Panc1 (cell line): Measurements from ENCODE around the gene CRIP1. TPM values are rescaled to one million over a fixed set of nuclear protein-coding genes. Genes with fewer than 3 reads are reported as not detected.

Experiments
- ATAC-seq: fragments of 200-7000 bp; cut with Tn5 transposase; 2 replicates; pipeline ENCODE4 v1.9.1; 2020; ENCODE audit warnings: mild to moderate bottlenecking, moderate library complexity
- BruUV-seq: library from RNA; stranded (reverse); fragments of 400-500 nt; replicated peaks from 2 replicates; lab custom pipeline; 2021; lab: Mats Ljungman, UMichigan
- CTCF ChIA-PET: fragments of 300-600 bp; sonication (Branson Sonifier 250); formaldehyde crosslinking; loops from one replicate; lab custom pipeline; 2022; ENCODE audit warnings: antibody characterized with exemption; lab: Charles Lee
- POLR2A ChIA-PET: fragments of 300-600 bp; sonication (Branson Sonifier 250); formaldehyde crosslinking; loops from one replicate; lab custom pipeline; 2022; ENCODE audit warnings: antibody characterized with exemption; lab: Charles Lee
- DNase-seq: peaks from one replicate; pipeline ENCODE4 v3.0.0-alpha.2; 2010; ENCODE audit warnings: low read depth, low spot score
- H3K27ac ChIP-seq: 2 replicates; pipeline ENCODE4 v1.5.1; 2011; ENCODE audit warnings: mild to moderate bottlenecking, low read length, inconsistent platforms
- H3K27me3 ChIP-seq: fragments of 200-500 bp; sonication (Bioruptor generic); 2 replicates; pipeline ENCODE4 v1.6.0; 2014; ENCODE audit warnings: low read length, inconsistent platforms; ENCODE audit not compliant: control insufficient read depth, insufficient read depth
- H3K36me3 ChIP-seq: fragments of 200-500 bp; sonication (Bioruptor generic); 2 replicates; pipeline ENCODE4 v1.5.1; 2014; ENCODE audit warnings: inconsistent platforms, mild to moderate bottlenecking, low read length, moderate library complexity; ENCODE audit not compliant: control insufficient read depth, insufficient read depth
- H3K4me1 ChIP-seq: 2 replicates; pipeline ENCODE4 v1.5.1; 2011; ENCODE audit warnings: inconsistent platforms, mild to moderate bottlenecking, low read length, moderate library complexity; ENCODE audit not compliant: control insufficient read depth, insufficient read depth
- H3K4me3 ChIP-seq, 2 experiments: 2 replicates each; pipeline ENCODE4 v1.5.1; 2011 to 2012; ENCODE audit warnings: low read depth in 2 of 2, low read length in 2 of 2, mild to moderate bottlenecking in 2 of 2, inconsistent platforms in 1 of 2, moderate library complexity in 1 of 2
- H3K9me3 ChIP-seq: fragments of 200-500 bp; sonication (Bioruptor generic); 2 replicates; pipeline ENCODE4 v1.5.1; 2014; ENCODE audit warnings: low read depth, mild to moderate bottlenecking, inconsistent platforms, low read length, moderate library complexity; ENCODE audit not compliant: control insufficient read depth, insufficient read depth
- POLR2AphosphoS5 ChIP-seq: IDR thresholded peaks from 2 replicates; pipeline ENCODE4 v1.6.1; 2012; ENCODE audit warnings: mild to moderate bottlenecking, low read depth, low read length, moderate library complexity
- SIN3A ChIP-seq: IDR thresholded peaks from 2 replicates; pipeline ENCODE4 v1.6.1; 2012; ENCODE audit warnings: low read depth, mild to moderate bottlenecking, low read length, moderate library complexity, borderline replicate concordance; ENCODE audit not compliant: insufficient read depth
- TCF7L2 ChIP-seq: IDR thresholded peaks from 2 replicates; pipeline ENCODE4 v1.6.1; 2011; ENCODE audit warnings: mild to moderate bottlenecking, low read depth, low read length, inconsistent platforms
- in situ Hi-C: cut with HindIII; loops from 2 replicates; pipeline ENCODE4 v1.10.0; 2016; ENCODE audit warnings: low sequenced_read_pairs, low pct_unique_long_range_greater_than_20kb
- intact Hi-C: fragments of 100-400 bp; cut with micrococcal nuclease; formaldehyde crosslinking; loops from one replicate; pipeline ENCODE4 v1.10.0; 2022; ENCODE audit not compliant: unreplicated experiment
- total RNA-seq: library from RNA; stranded (reverse); gene quantifications from one replicate; pipeline ENCODE4 v1.2.1, GENCODE V29; 2021; ENCODE audit not compliant: unreplicated experiment
- TF ChIP-seq, protein P1 (sequence below), 2 experiments: IDR thresholded peaks; 2 replicates each; pipeline ENCODE4 v1.6.1; 2011 to 2012; ENCODE audit warnings: low read depth in 2 of 2, control low read depth in 1 of 2, low read length in 1 of 2, mild to moderate bottlenecking in 1 of 2, moderate library complexity in 1 of 2; ENCODE audit not compliant: insufficient read depth in 1 of 2
- TF ChIP-seq, protein P2 (sequence below): fragments of 450-650 bp; IDR thresholded peaks from 2 replicates; pipeline ENCODE4 v1.5.1; 2017; ENCODE audit warnings: mild to moderate bottlenecking

Gene CRIP1
- total RNA-seq, 1 experiment from 2014 or later = 1,056 TPM

DNA sequence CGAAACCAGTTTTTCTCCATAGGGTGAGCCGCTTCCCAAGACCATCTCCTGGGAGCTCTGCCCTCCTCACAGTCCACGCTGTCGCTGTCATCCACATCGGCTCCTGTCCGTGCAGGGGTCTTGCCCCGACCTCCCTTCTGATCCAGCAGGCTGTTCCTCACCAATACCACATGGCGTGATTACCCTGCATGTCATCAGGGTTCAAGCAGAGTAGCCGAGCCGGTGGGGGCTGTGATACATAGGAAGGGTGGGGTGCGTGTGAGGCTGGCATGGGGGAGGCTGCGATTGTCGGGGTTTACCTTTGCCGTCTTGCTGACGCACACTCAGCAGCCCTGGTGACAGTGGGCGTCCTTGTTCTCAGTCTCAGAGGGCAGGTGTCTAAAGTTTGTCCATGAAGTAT lies 21.4 kb downstream of the CRIP1 start:
- TF ChIP-seq, protein P1, sequence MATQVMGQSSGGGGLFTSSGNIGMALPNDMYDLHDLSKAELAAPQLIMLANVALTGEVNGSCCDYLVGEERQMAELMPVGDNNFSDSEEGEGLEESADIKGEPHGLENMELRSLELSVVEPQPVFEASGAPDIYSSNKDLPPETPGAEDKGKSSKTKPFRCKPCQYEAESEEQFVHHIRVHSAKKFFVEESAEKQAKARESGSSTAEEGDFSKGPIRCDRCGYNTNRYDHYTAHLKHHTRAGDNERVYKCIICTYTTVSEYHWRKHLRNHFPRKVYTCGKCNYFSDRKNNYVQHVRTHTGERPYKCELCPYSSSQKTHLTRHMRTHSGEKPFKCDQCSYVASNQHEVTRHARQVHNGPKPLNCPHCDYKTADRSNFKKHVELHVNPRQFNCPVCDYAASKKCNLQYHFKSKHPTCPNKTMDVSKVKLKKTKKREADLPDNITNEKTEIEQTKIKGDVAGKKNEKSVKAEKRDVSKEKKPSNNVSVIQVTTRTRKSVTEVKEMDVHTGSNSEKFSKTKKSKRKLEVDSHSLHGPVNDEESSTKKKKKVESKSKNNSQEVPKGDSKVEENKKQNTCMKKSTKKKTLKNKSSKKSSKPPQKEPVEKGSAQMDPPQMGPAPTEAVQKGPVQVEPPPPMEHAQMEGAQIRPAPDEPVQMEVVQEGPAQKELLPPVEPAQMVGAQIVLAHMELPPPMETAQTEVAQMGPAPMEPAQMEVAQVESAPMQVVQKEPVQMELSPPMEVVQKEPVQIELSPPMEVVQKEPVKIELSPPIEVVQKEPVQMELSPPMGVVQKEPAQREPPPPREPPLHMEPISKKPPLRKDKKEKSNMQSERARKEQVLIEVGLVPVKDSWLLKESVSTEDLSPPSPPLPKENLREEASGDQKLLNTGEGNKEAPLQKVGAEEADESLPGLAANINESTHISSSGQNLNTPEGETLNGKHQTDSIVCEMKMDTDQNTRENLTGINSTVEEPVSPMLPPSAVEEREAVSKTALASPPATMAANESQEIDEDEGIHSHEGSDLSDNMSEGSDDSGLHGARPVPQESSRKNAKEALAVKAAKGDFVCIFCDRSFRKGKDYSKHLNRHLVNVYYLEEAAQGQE (IDR thresholded peaks at IDR 0.05; ENCODE audit: insufficient read depth in 1 of 2, low read depth in 2 of 2, low read length in 1 of 2) = no peak
- TF ChIP-seq, protein P2, sequence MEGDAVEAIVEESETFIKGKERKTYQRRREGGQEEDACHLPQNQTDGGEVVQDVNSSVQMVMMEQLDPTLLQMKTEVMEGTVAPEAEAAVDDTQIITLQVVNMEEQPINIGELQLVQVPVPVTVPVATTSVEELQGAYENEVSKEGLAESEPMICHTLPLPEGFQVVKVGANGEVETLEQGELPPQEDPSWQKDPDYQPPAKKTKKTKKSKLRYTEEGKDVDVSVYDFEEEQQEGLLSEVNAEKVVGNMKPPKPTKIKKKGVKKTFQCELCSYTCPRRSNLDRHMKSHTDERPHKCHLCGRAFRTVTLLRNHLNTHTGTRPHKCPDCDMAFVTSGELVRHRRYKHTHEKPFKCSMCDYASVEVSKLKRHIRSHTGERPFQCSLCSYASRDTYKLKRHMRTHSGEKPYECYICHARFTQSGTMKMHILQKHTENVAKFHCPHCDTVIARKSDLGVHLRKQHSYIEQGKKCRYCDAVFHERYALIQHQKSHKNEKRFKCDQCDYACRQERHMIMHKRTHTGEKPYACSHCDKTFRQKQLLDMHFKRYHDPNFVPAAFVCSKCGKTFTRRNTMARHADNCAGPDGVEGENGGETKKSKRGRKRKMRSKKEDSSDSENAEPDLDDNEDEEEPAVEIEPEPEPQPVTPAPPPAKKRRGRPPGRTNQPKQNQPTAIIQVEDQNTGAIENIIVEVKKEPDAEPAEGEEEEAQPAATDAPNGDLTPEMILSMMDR = no peak
- TF ChIP-seq POLR2AphosphoS5 = no peak
- no peak for TF ChIP-seq TCF7L2
- no peak for TF ChIP-seq SIN3A
- Histone ChIP-seq H3K9me3 (no peaks in the 10 kb centered on the region), H3K27me3 (no peaks in the 10 kb centered on the region), H3K27ac (no peak overlapping the region), H3K4me3 (no peak overlapping the region), H3K36me3 (no peaks in the 10 kb centered on the region), H3K4me1 (no peaks in the 10 kb centered on the region)
- CTCF ChIA-PET = no interaction called here
- in situ Hi-C loops = no loop called here
- intact Hi-C loops = no loop called here
- no TSS peak for BruUV-seq
- POLR2A ChIA-PET = no interaction called here
- no peak for DNase-seq
- ATAC-seq = no peak

DNA sequence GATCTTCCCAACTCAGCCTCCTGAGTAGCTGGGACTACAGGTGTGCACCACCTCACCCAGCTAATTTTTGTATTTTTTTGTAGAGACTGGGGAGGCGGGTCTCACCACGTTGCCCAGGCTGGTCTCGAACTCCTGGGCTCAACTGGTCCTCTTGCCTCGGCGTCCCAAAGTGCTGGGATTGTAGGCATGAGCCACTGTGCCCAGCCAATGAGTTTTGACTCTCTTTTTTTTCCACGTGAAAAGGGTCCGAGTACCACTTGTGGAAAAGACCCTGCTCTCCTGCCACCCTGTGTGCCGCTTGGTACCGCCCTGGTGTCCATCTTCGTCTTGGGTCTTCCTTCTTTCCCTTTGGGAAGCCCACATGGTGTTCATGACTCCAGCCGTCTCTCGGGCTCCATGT lies 21.9 kb downstream of the CRIP1 start:
- Histone ChIP-seq H3K4me1 (no peaks in the 10 kb centered on the region), H3K27me3 (no peaks in the 10 kb centered on the region), H3K27ac (no peak overlapping the region), H3K4me3 (no peak overlapping the region), H3K36me3 (no peaks in the 10 kb centered on the region), H3K9me3 (no peaks in the 10 kb centered on the region)
- POLR2A ChIA-PET = no interaction called here
- CTCF ChIA-PET = no interaction called here
- DNase-seq = no peak
- in situ Hi-C loops = no loop called here
- TF ChIP-seq, protein P2 = no peak
- TF ChIP-seq POLR2AphosphoS5 = no peak
- no peak for TF ChIP-seq TCF7L2
- no peak for TF ChIP-seq SIN3A
- TF ChIP-seq, protein P1 (IDR thresholded peaks at IDR 0.05; ENCODE audit: insufficient read depth in 1 of 2, low read depth in 2 of 2, low read length in 1 of 2) = no peak
- intact Hi-C loops = no loop called here
- no peak for ATAC-seq
- no TSS peak for BruUV-seq
